OCI-LY3 (cell line): Measurements from ENCODE around the gene UNC13C.

Source experiments
- H2AFZ ChIP-seq: fragments of 200-600, 300-600 bp; shearing (Covaris generic); 2 replicates; pipeline ENCODE4 v1.6.0; 2014; ENCODE audit warnings: antibody characterized with exemption, low read depth, low read length
- H3K27ac ChIP-seq: fragments of 200-600, 300-600 bp; sonication (generic); 2 replicates; pipeline ENCODE4 v1.5.1; 2014; ENCODE audit warnings: mild to moderate bottlenecking, low read length, moderate library complexity, mixed read lengths
- H3K27me3 ChIP-seq: fragments of 200-600, 300-600 bp; sonication (generic); 2 replicates; pipeline ENCODE4 v1.6.1; 2014; ENCODE audit warnings: low read depth, low read length, mixed read lengths
- H3K36me3 ChIP-seq: fragments of 200-600, 300-600 bp; sonication (generic); replicated peaks from 2 replicates; pipeline ENCODE3; 2014; ENCODE audit warnings: low read depth, low read length, mixed read lengths
- H3K4me1 ChIP-seq: fragments of 300-600, 200-600 bp; sonication (generic); 2 replicates; pipeline ENCODE4 v1.6.1; 2014; ENCODE audit warnings: low read length, mixed read lengths
- H3K4me2 ChIP-seq: fragments of 200-600, 300-600 bp; sonication (generic); 2 replicates; pipeline ENCODE4 v1.6.1; 2014; ENCODE audit warnings: low read length, mixed read lengths
- H3K4me3 ChIP-seq: fragments of 300-600, 200-600 bp; sonication (generic); 2 replicates; pipeline ENCODE4 v1.5.1; 2014; ENCODE audit warnings: antibody characterized with exemption, mild to moderate bottlenecking, low read length, moderate library complexity
- H3K79me2 ChIP-seq: fragments of 300-600, 200-600 bp; shearing (Covaris generic); 2 replicates; pipeline ENCODE4 v1.6.1; 2014; ENCODE audit warnings: mild to moderate bottlenecking, low read length, mixed read lengths
- H3K9ac ChIP-seq: fragments of 300-600, 200-600 bp; shearing (Covaris generic); 2 replicates; pipeline ENCODE4 v1.6.0; 2014; ENCODE audit warnings: mild to moderate bottlenecking, low read length, moderate library complexity
- H3K9me3 ChIP-seq: fragments of 200-600, 300-600 bp; shearing (Covaris generic); 2 replicates; pipeline ENCODE4 v1.6.1; 2014; ENCODE audit warnings: low read length, mixed read lengths; ENCODE audit not compliant: insufficient read depth
- H4K20me1 ChIP-seq: fragments of 200-600, 300-600 bp; sonication (generic); 2 replicates; pipeline ENCODE4 v1.6.1; 2016; ENCODE audit warnings: low read length, mixed read lengths; ENCODE audit not compliant: insufficient read depth
- CTCF ChIP-seq: fragments of 200-600, 300-600 bp; sonication (generic); IDR thresholded peaks from 2 replicates; pipeline ENCODE4 v1.5.1; 2014; ENCODE audit warnings: antibody characterized with exemption, low read length, low read depth
- EZH2phosphoT487 ChIP-seq: fragments of 200-600 bp; shearing (Covaris generic); IDR thresholded peaks from 2 replicates; pipeline ENCODE4 v1.6.1; 2018; ENCODE audit warnings: antibody characterized with exemption, mixed run types, low read depth

UNC13C gene

GRCh38 chr15:54017251-54017650, 39.0 kb downstream of the UNC13C start:
- no peaks in the 10 kb centered on the region for H3K9me3 ChIP-seq
- H4K20me1 ChIP-seq: no peaks in the 10 kb centered on the region
- no peaks in the 10 kb centered on the region for H3K79me2 ChIP-seq
- no peak overlapping the region for H3K4me2 ChIP-seq
- H2AFZ ChIP-seq: no peak overlapping the region
- H3K9ac ChIP-seq: no peak overlapping the region
- no peak overlapping the region for H3K27ac ChIP-seq
- H3K27me3 ChIP-seq: no peaks in the 10 kb centered on the region
- TF ChIP-seq CTCF (no peak), EZH2phosphoT487 (no peak)
- H3K36me3 ChIP-seq: no peaks in the 10 kb centered on the region
- H3K4me1 ChIP-seq: no peaks in the 10 kb centered on the region
- no peak overlapping the region for H3K4me3 ChIP-seq

- H3K4me2 ChIP-seq: no peak overlapping the region
- H3K4me1 ChIP-seq: no peaks in the 10 kb centered on the region
- no peaks in the 10 kb centered on the region for H3K27me3 ChIP-seq
- H3K27ac ChIP-seq: no peak overlapping the region
- H3K9ac ChIP-seq: no peak overlapping the region
- no peak overlapping the region for H3K4me3 ChIP-seq
- H2AFZ ChIP-seq: no peak overlapping the region
- TF ChIP-seq CTCF (no peak), EZH2phosphoT487 (no peak)
- H4K20me1 ChIP-seq: no peaks in the 10 kb centered on the region
- H3K36me3 ChIP-seq: no peaks in the 10 kb centered on the region
- no peaks in the 10 kb centered on the region for H3K79me2 ChIP-seq
- no peaks in the 10 kb centered on the region for H3K9me3 ChIP-seq
Measured at GRCh38 chr15:54017959-54018358, 39.7 kb downstream of the UNC13C start.

- Histone ChIP-seq H3K9me3 (no peaks in the 10 kb centered on the region), H2AFZ (no peak overlapping the region), H3K4me2 (no peak overlapping the region), H3K27me3 (no peaks in the 10 kb centered on the region), H4K20me1 (no peaks in the 10 kb centered on the region), H3K4me1 (no peaks in the 10 kb centered on the region), H3K9ac (no peak overlapping the region), H3K79me2 (no peaks in the 10 kb centered on the region), H3K27ac (no peak overlapping the region), H3K36me3 (no peaks in the 10 kb centered on the region), H3K4me3 (no peak overlapping the region)
- TF ChIP-seq EZH2phosphoT487 (no peak), CTCF (no peak)
Measured at GRCh38 chr15:54026258-54026657, 48.0 kb downstream of the UNC13C start.

- H4K20me1 ChIP-seq: no peaks in the 10 kb centered on the region
- H3K9me3 ChIP-seq: no peaks in the 10 kb centered on the region
- no peaks in the 10 kb centered on the region for H3K79me2 ChIP-seq
- no peaks in the 10 kb centered on the region for H3K4me1 ChIP-seq
- no peak overlapping the region for H3K4me2 ChIP-seq
- H3K27me3 ChIP-seq: no peaks in the 10 kb centered on the region
- H3K27ac ChIP-seq: no peak overlapping the region
- H3K36me3 ChIP-seq: no peaks in the 10 kb centered on the region
- H3K4me3 ChIP-seq: no peak overlapping the region
- no peak overlapping the region for H2AFZ ChIP-seq
- TF ChIP-seq CTCF (no peak), EZH2phosphoT487 (no peak)
- no peak overlapping the region for H3K9ac ChIP-seq
Measured at GRCh38 chr15:54026891-54027290, 48.6 kb downstream of the UNC13C start.
